ENCODE measurements around the gene PTPN14.
"Not testable (repeated sequence)": the region's sequence is repeated elsewhere in the genome, so short reads cannot be mapped to it uniquely, and the experiment has no call there.

Gene PTPN14

DNA sequence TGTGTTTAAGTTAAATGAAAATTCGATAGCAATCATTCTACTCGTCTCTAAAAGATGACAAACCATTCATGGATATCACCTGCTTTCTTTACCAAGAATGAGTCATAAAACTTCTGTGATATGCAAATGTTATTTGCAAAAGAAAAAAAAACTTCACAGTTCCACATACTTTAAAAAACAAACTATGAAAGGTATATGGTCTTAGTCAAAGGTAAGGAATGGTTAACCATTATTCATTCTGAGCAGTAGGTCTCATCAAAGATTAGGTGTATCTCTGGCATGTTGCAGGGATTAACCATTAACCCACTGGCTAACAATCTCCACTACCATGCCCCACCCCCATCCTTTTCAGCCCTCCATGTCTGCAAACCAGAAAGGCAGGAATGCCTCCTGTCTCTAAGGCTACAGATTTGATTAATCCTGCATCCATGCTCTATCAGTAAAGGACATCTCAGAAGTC lies 44.4 kb downstream of the PTPN14 start:
- no peak for DNase-seq

DNA sequence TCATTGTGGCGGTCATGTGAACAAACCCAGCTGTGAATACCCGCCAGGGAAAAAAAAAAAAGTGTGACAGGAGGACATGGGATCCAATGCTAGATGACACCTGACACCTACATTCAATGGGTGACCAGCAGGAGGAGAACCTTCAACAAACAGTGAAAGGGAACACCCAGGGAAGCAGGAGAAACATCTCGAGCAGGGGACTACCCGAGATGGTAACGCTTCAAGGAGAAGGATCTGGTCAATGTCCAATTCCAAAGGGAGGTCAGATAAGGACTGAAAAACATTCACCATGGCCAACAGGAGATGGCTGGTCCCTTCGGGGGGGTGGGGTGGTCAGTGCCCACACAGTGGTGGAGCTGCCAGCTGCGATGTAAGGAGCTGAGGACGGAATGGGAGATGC lies 46.3 kb downstream of the PTPN14 start:
- no peak for DNase-seq

DNA sequence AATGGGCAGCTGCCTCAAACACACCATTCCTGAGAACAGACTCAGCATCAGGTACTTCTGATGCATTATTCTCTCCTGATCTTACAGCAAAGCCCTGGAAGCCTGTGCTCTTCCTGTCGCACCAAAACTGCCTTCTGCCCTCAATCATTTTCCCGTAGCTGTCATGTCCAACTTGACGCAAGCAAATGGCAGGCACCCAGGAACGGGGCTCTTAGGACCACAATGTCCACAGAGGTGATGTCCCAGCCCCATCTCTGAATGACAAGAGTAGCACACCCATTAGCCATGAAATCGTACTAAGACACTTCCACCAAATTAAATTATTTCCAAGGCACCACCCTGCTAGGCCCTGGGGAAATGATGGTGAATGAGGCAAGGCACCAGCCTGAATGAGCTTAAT lies 47.1 kb downstream of the PTPN14 start:
- no peak for DNase-seq

DNA sequence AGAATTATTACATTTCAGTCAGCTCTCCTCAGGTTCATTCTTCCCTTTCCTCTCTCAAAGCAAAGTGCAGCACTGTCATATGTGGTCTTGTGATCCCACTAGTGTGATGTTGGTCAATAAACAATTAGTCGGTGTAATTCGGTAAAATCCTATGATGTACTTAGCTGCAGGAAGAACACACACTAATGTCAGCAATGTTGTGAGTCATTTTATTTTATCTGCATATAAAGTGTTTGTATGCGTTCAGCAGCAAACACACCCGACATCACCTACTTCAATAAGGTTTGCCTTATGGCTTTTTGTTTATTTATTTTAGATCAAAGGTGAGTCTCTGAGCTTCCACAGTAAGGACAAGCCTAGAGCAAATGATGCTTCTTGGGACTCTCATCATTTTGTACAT lies 47.8 kb downstream of the PTPN14 start:
- DNase-seq: no peak

DNA sequence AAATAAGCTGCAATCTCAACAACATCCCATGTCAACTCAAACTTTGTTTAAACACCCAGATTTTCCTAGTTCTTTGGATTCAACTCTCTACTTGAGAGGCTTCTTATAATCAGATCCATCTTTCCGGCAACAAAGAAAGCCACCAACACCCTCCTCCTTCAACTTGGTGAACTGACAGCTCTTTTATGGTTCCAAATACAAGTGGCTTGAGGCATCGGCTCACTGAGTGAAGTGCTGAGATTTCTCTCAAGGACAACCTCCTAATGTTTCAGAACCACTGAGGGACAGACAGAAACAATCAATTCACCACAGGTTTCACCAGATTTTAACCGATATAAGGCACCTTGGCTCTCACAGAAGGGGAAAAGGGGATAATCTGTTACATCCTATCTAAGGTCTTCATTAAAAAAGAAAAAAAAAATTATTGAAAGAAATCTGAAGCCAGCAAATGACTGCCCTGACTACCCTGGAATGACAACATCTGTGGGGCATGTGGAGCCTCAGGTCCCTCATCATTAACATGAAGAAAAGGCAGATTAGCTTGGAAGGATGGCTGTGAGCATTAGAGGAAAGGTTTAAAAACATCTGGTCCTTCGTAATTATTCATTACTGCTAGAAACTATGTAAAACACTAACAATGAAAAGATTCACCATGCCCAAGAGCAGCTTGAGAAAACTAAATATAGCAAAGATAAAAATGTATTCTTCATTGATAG lies 50.9 kb downstream of the PTPN14 start:
- no peak for DNase-seq

DNA sequence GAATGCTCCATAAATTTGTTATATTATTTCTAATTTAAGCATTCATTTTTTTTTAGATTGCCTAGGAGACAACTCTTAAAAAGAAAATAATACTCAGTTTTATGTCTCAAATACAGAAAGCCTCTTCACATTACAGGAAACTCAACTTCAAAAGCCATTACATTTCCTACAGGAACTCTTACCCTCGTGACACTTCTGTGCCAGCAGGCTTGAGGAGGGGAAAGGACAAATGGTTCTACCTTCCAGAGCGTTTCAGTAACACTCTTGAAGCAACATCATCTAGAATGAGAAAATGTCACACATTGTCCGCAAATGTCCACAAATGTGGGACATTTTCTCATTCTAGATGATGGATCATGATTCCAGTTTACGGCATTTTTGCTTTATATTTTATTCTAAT lies 51.7 kb downstream of the PTPN14 start:
- DNase-seq: no peak

DNA sequence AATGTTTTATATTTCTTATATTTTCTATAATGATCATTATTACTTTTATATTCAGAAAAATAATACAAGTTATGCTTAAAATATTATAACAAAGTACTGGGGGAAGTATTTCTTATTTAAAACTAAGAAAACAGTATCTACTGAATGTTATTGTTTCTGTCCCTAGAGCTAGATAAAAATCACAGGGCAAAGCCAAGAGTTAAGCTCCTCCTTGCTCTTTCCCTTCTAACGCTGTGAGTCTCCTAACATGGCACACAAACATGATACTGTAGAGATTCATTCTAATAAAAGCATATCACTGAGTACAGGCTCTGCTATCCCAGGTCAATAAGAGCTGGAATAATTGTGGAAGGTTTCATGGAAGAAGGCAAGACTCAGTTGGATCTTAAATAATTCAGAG lies 53.4 kb downstream of the PTPN14 start:
- no peak for DNase-seq

DNA sequence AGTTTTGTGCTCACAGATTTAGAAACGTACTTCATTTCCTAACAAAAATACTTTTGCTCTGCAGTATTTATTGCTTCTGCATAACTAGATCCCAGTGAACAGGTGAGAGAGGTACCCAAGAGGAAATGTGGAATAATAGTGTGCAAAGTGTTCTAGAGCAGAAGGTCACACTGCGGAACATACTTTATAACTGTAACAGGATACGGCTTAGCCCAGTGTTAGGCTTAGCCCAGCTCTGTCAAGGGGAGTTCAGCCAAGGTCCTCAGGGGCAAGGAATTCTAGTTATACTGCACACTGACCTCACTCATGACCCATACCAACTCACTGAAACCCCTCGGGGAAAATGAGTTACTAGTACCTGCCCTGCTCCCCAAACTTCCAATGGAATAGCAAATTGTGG lies 55.3 kb downstream of the PTPN14 start:
- DNase-seq: no peak

DNA sequence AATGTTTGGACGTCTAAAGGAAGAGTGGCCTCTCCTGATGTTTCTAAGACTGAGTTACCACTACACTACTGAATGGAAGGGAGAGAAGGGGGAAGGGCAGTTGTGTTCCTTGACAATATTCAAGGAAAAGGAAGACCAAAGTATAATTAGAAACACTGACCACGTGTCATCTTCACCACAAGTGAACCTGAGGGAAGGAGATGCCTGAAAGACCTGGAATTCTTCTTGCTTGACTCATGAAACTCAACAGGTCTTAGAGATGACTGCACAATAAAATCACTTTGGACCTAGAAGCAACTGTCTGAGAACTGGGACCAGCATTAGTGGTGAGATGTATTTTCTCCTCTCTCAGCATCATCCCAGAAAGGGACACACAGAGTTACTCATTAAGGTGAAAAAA lies 56.7 kb downstream of the PTPN14 start:
- DNase-seq: no peak

DNA sequence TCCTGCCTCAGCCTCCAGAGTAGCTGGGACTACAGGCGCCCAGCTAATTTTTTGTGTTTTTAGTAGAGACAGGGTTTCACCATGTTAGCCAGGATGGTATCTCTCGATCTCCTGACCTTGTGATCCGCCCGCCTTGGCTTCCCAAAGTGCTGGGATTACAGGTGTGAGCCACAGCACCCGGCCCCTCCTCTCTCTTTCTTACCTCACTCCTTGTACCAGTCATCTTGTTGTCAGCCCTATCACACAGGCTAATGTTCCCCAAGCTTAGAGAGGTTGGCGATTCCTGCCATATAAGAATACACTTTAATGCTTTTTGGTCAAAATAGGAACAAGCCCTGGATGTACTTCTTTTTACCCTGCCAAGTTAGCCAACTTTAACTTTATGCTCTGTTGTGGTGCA lies 57.2 kb downstream of the PTPN14 start:
- not testable (repeated sequence) for DNase-seq

DNA sequence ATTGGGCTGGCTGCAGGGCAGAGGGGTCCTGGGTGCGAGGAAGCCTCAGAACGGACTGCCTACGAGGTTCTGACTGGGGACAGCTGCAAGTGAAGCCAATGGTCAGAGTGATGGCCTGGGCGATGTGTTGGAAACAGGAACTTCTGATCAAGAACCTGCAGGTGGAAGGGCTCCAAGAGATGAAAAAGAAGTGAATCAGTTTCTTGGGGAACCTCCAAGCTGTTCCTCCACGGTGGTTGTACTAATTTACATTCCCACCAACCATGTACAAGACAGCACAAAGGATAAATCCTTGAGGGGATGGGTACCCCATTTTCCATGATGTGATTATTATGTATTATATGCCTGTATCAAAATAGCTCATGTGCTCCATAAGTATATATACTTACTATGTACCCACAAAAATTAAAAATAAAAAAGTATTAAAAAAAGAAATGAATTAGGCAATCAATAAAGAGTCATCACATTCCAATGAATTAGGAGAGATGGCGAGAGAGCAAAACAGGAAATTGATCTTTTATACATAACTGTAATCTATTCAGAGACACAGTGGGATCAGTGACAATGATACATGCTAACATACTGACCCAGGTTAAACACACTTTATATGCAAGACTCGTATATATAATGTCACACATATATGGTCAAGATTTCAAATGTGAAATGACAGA lies 58.1 kb downstream of the PTPN14 start:
- no peak for DNase-seq

DNA sequence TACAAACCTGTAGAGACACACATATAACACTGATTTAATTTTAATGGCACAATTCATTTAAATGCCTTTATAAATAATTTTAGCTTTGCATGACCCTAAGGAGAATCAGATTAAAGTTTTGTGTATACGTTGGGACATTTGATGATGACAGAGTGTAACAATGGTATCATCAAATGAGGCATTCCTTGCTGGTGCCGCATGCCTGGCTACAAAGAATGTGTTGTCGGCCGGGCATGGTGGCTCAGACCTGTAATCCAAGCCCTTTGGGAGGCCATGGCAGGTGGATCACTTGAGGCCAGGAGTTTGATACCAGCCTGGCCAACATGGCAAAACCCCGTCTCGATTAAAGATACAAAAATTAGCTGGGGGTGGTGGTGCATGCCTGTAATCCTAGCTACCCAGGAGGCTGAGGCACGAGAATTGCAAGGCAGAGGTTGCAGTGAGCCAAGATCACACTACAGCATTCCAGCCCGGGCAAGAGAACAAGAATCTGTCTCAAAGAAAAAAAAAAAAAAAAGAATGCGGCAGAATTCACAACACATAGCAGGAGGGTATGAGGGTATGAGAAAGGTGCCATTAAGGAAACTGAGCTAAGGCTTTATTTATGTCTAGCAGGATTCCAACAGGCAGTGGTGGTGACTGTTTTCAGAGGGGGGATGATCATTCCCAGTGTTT lies 58.9 kb downstream of the PTPN14 start:
- DNase-seq: no peak

DNA sequence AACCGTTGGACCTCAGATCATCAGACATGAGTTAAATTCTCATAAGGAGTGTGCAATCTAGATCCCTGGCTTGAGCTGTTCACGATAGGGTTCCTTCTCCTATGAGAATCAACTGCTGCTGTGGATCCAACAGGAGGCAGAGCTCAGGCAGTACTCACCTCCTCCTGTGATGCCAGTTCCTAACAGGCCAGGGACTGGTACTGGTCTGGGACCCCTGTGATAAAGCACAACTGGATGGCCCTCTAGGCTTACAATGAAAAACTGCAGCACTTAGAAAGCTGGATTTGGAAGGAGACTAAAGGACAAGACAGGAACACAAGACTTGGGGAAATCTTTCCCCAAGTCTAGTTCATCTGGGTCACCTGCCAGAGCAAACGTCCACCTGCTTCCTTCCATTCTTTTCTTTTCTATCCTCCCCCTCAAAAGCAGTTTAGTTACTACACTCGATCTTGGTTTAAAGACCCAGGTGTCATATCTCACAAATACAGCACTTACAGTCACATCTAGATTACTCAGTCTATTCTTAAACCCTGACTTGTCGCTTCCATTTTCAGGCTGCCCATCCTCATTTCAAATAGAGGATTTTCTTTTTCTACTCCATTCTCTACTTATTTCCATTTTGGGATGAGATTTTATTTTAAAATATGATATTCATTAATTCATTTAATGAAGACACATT lies 59.8 kb downstream of the PTPN14 start:
- DNase-seq: no peak

DNA sequence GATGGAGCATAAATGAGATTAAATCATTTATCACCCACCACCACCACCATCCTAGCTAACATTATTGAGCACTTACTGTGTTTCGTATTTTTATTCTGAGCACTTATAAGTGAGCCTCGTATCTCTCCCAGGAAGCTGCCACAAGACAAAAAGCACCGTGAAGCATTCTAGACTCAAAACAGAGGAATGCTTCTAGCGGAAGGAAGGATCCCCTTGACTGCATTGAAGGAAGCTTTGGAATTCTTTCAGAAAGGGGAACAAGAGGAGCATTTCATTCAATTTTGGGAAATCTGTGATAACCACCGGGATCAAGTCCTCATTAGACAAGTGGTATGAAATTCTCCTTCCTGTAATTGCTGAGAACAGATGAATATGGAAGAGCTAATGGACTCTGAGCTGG lies 66.3 kb downstream of the PTPN14 start:
- no peak for DNase-seq

DNA sequence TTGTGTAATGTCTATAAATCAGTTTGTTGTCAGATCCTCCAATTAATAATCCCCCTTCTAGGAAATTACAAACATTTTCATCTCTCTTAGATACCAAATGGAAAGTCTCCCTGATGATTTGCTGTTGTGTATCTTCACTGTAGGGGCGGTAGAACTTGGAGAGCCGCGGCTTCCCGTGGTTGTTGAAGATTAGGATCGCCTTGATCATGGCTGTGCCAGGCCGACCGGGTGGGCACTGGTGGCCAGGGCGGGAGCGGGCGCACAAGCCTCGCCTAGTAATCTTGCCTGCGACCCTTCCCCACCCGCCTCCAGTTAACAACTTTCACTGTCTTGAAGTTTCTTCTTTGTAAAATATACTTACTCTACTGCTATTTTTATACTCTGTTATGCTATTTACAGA lies 68.2 kb downstream of the PTPN14 start:
- DNase-seq: not testable (repeated sequence)

DNA sequence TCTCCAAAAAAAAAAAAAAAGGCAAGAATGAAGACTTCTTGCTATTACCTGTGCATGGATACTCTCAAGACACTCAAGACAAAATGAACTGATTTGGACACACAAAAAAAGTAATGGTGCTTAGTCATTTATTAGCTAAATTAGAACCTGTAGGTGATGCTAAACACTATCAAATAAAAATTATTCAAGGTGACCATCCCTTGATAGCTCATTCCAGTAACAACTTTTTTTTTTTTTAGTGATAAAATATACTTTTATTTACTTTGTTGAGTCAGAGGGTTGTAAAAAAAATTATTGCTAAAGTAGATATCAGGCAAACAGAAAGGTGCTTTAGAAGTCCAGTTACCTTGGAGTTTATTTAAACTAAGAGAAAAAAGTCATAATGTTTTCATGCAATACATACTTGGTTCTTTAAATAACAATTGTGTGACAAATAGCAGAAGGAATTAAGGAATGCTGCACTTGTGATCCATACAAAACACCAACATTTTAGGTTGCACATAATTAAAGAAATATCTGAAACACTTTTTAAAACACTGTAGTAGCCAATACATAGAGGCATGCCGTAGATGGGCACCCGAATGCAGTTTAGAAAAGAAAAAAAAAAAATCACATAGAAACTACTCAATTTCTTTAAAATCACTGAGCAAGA lies 69.3 kb downstream of the PTPN14 start:
- not testable (repeated sequence) for DNase-seq

DNA sequence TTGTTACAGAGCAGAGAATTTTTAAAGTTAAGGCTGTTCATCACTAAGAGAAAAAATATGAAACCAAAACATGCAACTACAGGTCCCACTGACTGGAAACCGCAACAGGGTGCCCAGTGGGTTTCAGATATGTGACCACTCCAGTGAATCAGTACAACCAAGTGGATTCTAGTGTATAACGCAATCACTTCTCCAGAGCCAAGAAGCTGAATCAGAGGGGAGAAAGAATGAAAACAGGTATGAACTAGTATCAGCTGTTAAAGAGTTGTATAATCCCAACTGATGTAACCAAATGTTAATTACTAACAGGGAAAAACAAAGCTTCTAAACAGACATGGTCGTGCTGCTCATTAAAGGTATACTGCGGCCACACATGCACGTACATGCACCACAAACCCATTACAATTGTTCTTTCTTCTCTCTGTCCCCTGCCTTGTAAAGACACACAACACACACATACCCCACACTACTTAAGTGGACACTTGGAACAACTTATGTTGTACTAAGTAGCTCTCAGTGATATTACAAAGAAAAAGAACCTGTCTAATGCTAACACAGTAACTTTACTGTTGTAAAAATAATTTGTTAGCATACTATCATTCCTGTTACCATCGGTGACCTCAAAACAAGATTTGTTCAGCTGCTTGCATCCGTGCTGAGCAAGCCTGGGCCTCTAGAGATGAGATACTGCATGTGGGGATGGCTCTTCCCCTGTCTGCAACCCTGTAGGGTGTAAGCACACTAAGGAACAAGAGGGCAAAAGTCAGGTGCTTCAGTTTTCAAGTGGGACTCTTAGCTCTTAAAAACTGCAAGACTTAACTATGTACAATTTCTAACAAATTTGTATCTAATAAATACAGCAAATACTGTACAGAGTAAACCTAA lies 74.2 kb downstream of the PTPN14 start:
- DNase-seq: no peak

DNA sequence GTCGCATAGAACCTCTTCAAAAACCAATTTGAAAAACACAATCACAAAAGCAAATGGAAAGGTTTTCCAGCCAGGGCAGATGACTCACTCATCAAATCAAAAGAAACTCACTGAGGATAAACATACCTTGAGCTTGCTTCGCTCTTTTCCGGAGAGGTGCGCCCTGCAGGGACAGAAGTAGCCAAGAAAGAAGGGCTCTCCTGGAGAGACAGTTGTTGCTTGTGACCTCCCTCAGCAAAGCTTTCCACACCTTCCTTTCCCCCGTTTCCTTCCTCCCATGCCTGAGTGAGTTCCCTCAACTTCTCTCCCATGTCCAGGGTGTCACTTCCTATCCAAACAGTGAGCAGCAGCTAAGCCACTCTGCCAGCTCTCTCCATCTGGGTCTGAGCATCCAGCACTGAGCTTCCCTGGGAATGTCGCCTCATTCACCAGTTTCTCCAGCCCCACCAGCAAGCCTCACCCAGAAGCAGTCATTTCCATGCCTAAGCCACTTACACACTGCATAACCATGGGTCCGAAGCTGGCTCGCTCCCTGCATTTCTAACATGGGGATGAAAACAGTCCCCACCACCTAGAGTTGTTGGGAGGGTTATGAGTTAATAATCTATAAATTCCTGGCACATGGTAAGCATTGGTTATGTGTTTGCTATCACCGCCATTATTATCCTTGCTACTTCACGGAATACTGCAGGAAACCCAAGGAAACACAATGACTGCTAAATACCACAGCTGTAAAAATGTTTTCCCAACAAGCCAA lies 75.0 kb downstream of the PTPN14 start:
- DNase-seq: no peak

DNA sequence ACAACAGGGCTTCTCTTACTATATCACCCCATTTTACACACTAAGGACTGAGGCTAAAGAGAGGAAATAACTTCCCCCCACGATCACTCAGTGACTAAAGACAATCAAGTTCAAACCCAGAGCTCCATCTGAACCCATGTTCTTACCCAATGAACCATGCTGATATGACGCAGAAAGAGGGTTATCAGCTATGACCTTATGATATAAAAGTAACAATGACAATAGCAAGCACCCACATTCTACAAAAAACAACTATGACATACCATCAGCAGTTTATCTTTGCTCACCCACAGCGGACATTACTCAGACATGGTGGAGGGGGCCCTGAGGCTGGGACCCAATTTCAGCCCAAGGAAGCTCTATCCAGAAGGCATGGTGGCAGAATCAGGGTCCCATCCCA lies 75.7 kb downstream of the PTPN14 start:
- DNase-seq: no peak

DNA sequence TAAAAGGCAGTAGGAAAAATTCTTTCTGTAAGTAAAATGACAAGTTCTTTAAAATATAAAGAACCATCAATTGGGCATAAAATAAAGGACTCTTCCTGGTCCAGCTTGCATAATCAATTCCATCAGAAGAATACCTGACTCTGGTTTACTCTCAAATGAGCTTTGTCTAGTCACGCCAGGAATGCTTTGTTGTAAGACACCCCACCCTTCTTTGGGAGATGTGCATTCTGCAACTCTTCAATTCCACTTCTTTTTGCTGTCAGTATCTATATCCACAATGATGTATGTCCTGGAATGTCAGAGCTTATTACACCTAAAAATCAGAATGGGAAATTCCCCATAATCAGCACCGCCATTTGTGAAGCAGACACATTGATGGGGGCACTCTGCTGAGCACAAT lies 76.1 kb downstream of the PTPN14 start:
- no peak for DNase-seq

DNA sequence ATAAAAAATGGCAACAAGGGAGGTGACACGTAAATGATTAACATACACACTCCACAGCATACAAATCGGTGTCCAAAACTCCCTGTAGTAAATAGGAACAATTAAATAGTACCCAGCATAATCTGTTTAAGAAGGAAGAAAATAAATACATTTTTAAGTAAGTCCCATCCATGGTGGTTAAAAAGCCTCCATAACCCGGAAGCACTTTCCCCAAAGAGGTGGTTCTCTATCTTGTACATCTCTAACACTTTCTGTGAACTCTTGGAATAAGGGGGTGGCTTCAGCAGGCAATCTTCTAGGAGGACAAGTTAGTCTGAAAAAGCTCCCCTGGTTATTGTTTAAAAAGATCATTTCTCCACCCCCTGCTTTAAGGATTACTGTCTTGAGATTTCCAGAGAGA lies 76.9 kb downstream of the PTPN14 start:
- DNase-seq: no peak
